ENCODE data around the gene DZANK1.
A peak's percentile ranks its signal among the peaks of the same experiment; 100 is the strongest.

- TF ChIP-seq CTCF (IDR thresholded peaks at IDR 0.05) (no peak), EZH2 (IDR thresholded peaks at IDR 0.05) (peak; percentile 44), EZH2phosphoT487 (IDR thresholded peaks at IDR 0.05) (no peak)
These were observed 40.7 kb upstream of the DZANK1 start, which contains the start of gene SEC23B for GRCh38 chr20:18507218-18508191.
